Measurements from ENCODE around the gene ESYT1.

The ESYT1 gene

GRCh38 chr12:56129206-56129941, 1.3 kb downstream of the ESYT1 start:
- DNase-seq: peak; percentile 56

GRCh38 chr12:56129942-56130495, 2.0 kb downstream of the ESYT1 start:
- DNase-seq: no peak

GRCh38 chr12:56130876-56131275, 2.8 kb downstream of the ESYT1 start:
- DNase-seq: no peak

GRCh38 chr12:56134897-56135296, 6.8 kb downstream of the ESYT1 start:
- DNase-seq: no peak

GRCh38 chr12:56137853-56138571, 9.9 kb downstream of the ESYT1 start:
- no peak for DNase-seq

GRCh38 chr12:56141946-56142784, 14.1 kb downstream of the ESYT1 start:
- DNase-seq: no peak

- DNase-seq: no peak
These were observed 15.2 kb downstream of the ESYT1 start for GRCh38 chr12:56143217-56143616.

- DNase-seq: no peak
These were observed 15.8 kb downstream of the ESYT1 start for GRCh38 chr12:56143870-56144269.

GRCh38 chr12:56145217-56145616, 17.1 kb downstream of the ESYT1 start:
- no peak for DNase-seq

- DNase-seq: no peak
These were observed 18.7 kb downstream of the ESYT1 start for GRCh38 chr12:56146492-56147460.

GRCh38 chr12:56150563-56150962, 22.5 kb downstream of the ESYT1 start:
- DNase-seq: no peak

- peak; percentile 53 for DNase-seq
These were observed 23.6 kb downstream of the ESYT1 start for GRCh38 chr12:56151672-56152131.

GRCh38 chr12:56152132-56152755, 24.2 kb downstream of the ESYT1 start, which contains the start of gene MYL6B:
Gene MYL6B (plus strand): TSS chr12:56152587. CDS start chr12:56153919, 1,332 bp downstream.
- DNase-seq: peak; percentile 91

- DNase-seq: no peak
These were observed 24.9 kb downstream of the ESYT1 start for GRCh38 chr12:56152756-56153677.

GRCh38 chr12:56153678-56154065, 25.6 kb downstream of the ESYT1 start:
- no peak for DNase-seq

GRCh38 chr12:56154246-56154771, 26.2 kb downstream of the ESYT1 start:
- DNase-seq: no peak

GRCh38 chr12:56154818-56155217, 26.8 kb downstream of the ESYT1 start:
- DNase-seq: no peak

- no peak for DNase-seq
These were observed 27.3 kb downstream of the ESYT1 start for GRCh38 chr12:56155256-56155845.
